ENCODE results near the gene CTNND1. TPM values are rescaled to one million over a fixed set of nuclear protein-coding genes. Genes with fewer than 3 reads are reported as not detected.

CTNND1 gene
- total and polyA plus RNA-seq, 9 of the 15 experiments (the other 6 are each of a cell fraction or from before 2014, with no cell fraction given), result 11.1 to 74.0 (median 43.3) TPM

GRCh38 chr11:57741132-57742086 lies 20.2 kb upstream of the CTNND1 start, which contains the start of gene SELENOH (continued):
- TF ChIP-seq E4F1 (CRISPR knock-in tag; IDR thresholded peaks at IDR 0.05; ENCODE audit: borderline replicate concordance) (no peak), ZNF511 (CRISPR knock-in tag; IDR thresholded peaks at IDR 0.05) (no peak; the same call in 1 of the 2 replicates), RBM22 (IDR thresholded peaks at IDR 0.05; ENCODE audit: low read depth, low read length, poor library complexity, severe bottlenecking) (peak; percentile 99), ZNF609 (CRISPR knock-in tag; IDR thresholded peaks at IDR 0.05; ENCODE audit: borderline replicate concordance) (no peak), ETV6 (IDR thresholded peaks at IDR 0.05; ENCODE audit: borderline replicate concordance in 1 of 2, low read depth in 2 of 2, low read length in 1 of 2) (peak in 1 of 2 experiments; percentile 71; a peak in 2 of 4 replicates), ETV6 (CRISPR knock-in tag; IDR thresholded peaks at IDR 0.05; ENCODE audit: borderline replicate concordance) (peak; percentile 2; the same call in 1 of the 2 replicates), CTBP1 (IDR thresholded peaks at IDR 0.05; ENCODE audit: borderline replicate concordance) (peak; percentile 95), NCOR1 (IDR thresholded peaks at IDR 0.05) (peak; percentile 65; the same call in 1 of the 2 replicates), ZNF165 (CRISPR knock-in tag; IDR thresholded peaks at IDR 0.05; ENCODE audit: borderline replicate concordance) (no peak), KLF16 (IDR thresholded peaks at IDR 0.05) (no peak), KLF13 (tag; IDR thresholded peaks at IDR 0.05; ENCODE audit: borderline replicate concordance, low read depth) (peak; percentile 92), MEF2A (IDR thresholded peaks at IDR 0.05; ENCODE audit: control insufficient read depth, low read depth, low read length) (peak; percentile 73), RBBP5 (IDR thresholded peaks at IDR 0.05; ENCODE audit: borderline replicate concordance, insufficient read depth, low read length, poor library complexity, severe bottlenecking) (peak; percentile 73), MXI1 (IDR thresholded peaks at IDR 0.05; ENCODE audit: low read depth, low read length) (peak; percentile 97), HMGXB4 (CRISPR knock-in tag; IDR thresholded peaks at IDR 0.05) (peak; percentile 90), C11orf30 (IDR thresholded peaks at IDR 0.05; ENCODE audit: low read depth) (peak; percentile 96)

All from K562 (cell line).